Panc1 (cell line): ENCODE data around the gene TCHH. TPM values are rescaled to one million over a fixed set of nuclear protein-coding genes. Genes with fewer than 3 reads are reported as not detected.

ENCODE experiments used
- ATAC-seq: fragments of 200-7000 bp; cut with Tn5 transposase; 2 replicates; pipeline ENCODE4 v1.9.1; 2020; ENCODE audit warnings: mild to moderate bottlenecking, moderate library complexity
- BruUV-seq: library from RNA; stranded (reverse); fragments of 400-500 nt; replicated peaks from 2 replicates; lab custom pipeline; 2021; lab: Mats Ljungman, UMichigan
- CTCF ChIA-PET: fragments of 300-600 bp; sonication (Branson Sonifier 250); formaldehyde crosslinking; loops from one replicate; lab custom pipeline; 2022; ENCODE audit warnings: antibody characterized with exemption; lab: Charles Lee
- POLR2A ChIA-PET: fragments of 300-600 bp; sonication (Branson Sonifier 250); formaldehyde crosslinking; loops from one replicate; lab custom pipeline; 2022; ENCODE audit warnings: antibody characterized with exemption; lab: Charles Lee
- DNase-seq: peaks from one replicate; pipeline ENCODE4 v3.0.0-alpha.2; 2010; ENCODE audit warnings: low read depth, low spot score
- H3K27ac ChIP-seq: 2 replicates; pipeline ENCODE4 v1.5.1; 2011; ENCODE audit warnings: mild to moderate bottlenecking, low read length, inconsistent platforms
- H3K27me3 ChIP-seq: fragments of 200-500 bp; sonication (Bioruptor generic); 2 replicates; pipeline ENCODE4 v1.6.0; 2014; ENCODE audit warnings: low read length, inconsistent platforms; ENCODE audit not compliant: control insufficient read depth, insufficient read depth
- H3K36me3 ChIP-seq: fragments of 200-500 bp; sonication (Bioruptor generic); 2 replicates; pipeline ENCODE4 v1.5.1; 2014; ENCODE audit warnings: inconsistent platforms, mild to moderate bottlenecking, low read length, moderate library complexity; ENCODE audit not compliant: control insufficient read depth, insufficient read depth
- H3K4me1 ChIP-seq: 2 replicates; pipeline ENCODE4 v1.5.1; 2011; ENCODE audit warnings: inconsistent platforms, mild to moderate bottlenecking, low read length, moderate library complexity; ENCODE audit not compliant: control insufficient read depth, insufficient read depth
- H3K4me3 ChIP-seq, 2 experiments: 2 replicates each; pipeline ENCODE4 v1.5.1; 2011 to 2012; ENCODE audit warnings: low read depth in 2 of 2, low read length in 2 of 2, mild to moderate bottlenecking in 2 of 2, inconsistent platforms in 1 of 2, moderate library complexity in 1 of 2
- H3K9me3 ChIP-seq: fragments of 200-500 bp; sonication (Bioruptor generic); 2 replicates; pipeline ENCODE4 v1.5.1; 2014; ENCODE audit warnings: low read depth, mild to moderate bottlenecking, inconsistent platforms, low read length, moderate library complexity; ENCODE audit not compliant: control insufficient read depth, insufficient read depth
- POLR2AphosphoS5 ChIP-seq: IDR thresholded peaks from 2 replicates; pipeline ENCODE4 v1.6.1; 2012; ENCODE audit warnings: mild to moderate bottlenecking, low read depth, low read length, moderate library complexity
- REST ChIP-seq, 2 experiments: IDR thresholded peaks; 2 replicates each; pipeline ENCODE4 v1.6.1; 2011 to 2012; ENCODE audit warnings: low read depth in 2 of 2, control low read depth in 1 of 2, low read length in 1 of 2, mild to moderate bottlenecking in 1 of 2, moderate library complexity in 1 of 2; ENCODE audit not compliant: insufficient read depth in 1 of 2
- SIN3A ChIP-seq: IDR thresholded peaks from 2 replicates; pipeline ENCODE4 v1.6.1; 2012; ENCODE audit warnings: low read depth, mild to moderate bottlenecking, low read length, moderate library complexity, borderline replicate concordance; ENCODE audit not compliant: insufficient read depth
- TCF7L2 ChIP-seq: IDR thresholded peaks from 2 replicates; pipeline ENCODE4 v1.6.1; 2011; ENCODE audit warnings: mild to moderate bottlenecking, low read depth, low read length, inconsistent platforms
- in situ Hi-C: cut with HindIII; loops from 2 replicates; pipeline ENCODE4 v1.10.0; 2016; ENCODE audit warnings: low sequenced_read_pairs, low pct_unique_long_range_greater_than_20kb
- intact Hi-C: fragments of 100-400 bp; cut with micrococcal nuclease; formaldehyde crosslinking; loops from one replicate; pipeline ENCODE4 v1.10.0; 2022; ENCODE audit not compliant: unreplicated experiment
- total RNA-seq: library from RNA; stranded (reverse); gene quantifications from one replicate; pipeline ENCODE4 v1.2.1, GENCODE V29; 2021; ENCODE audit not compliant: unreplicated experiment
- TF ChIP-seq, protein P1 (sequence below): fragments of 450-650 bp; IDR thresholded peaks from 2 replicates; pipeline ENCODE4 v1.5.1; 2017; ENCODE audit warnings: mild to moderate bottlenecking

TCHH gene
- total RNA-seq, 1 experiment from 2014 or later: 0.28 TPM

DNA sequence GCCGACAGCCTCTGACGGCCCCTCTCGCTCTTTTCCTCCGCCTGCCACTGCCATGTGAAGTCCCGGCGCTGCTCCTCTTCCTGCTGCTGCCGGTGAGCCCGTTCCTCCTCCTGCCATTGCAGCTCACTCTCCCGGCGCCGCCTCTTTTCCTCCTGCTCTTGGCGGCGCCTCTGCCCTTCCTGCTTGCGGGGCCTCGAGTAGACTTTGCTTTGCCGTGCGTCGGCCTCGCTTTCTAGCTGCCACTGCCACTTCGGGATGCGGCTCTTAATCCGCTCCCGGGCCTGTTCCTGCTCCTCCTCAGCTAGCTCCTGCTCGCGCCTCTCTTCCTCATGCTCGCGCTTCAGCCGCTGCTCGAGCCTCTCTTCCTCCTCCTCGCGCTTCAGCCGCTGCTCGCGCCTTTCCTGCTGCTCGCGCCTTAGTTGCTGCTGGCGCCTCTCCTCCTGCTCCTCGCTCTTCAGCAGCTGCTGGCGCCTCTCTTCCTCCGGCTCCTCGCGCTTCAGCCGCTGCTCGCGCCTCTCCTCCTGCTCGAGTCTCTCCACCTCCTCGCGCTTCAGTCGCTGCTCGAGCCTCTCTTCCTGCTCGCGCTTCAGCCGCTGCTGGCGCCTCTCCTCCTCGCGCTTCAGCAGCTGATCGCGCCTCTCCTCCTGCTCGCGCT lies 4.3 kb downstream of the TCHH start:
- peaks cover 43% of the 10 kb centered on the region for H3K27me3 ChIP-seq
- in situ Hi-C loops: no loop called here
- H3K36me3 ChIP-seq: no peaks in the 10 kb centered on the region
- intact Hi-C loops: loop anchor here (5.0 kb wide), 1 partner anchor 59 kb away; no protein-coding TSS in a partner anchor
- TF ChIP-seq REST (IDR thresholded peaks at IDR 0.05; ENCODE audit: insufficient read depth in 1 of 2, low read depth in 2 of 2, low read length in 1 of 2): no peak
- no peak for TF ChIP-seq SIN3A
- TF ChIP-seq, protein P1, sequence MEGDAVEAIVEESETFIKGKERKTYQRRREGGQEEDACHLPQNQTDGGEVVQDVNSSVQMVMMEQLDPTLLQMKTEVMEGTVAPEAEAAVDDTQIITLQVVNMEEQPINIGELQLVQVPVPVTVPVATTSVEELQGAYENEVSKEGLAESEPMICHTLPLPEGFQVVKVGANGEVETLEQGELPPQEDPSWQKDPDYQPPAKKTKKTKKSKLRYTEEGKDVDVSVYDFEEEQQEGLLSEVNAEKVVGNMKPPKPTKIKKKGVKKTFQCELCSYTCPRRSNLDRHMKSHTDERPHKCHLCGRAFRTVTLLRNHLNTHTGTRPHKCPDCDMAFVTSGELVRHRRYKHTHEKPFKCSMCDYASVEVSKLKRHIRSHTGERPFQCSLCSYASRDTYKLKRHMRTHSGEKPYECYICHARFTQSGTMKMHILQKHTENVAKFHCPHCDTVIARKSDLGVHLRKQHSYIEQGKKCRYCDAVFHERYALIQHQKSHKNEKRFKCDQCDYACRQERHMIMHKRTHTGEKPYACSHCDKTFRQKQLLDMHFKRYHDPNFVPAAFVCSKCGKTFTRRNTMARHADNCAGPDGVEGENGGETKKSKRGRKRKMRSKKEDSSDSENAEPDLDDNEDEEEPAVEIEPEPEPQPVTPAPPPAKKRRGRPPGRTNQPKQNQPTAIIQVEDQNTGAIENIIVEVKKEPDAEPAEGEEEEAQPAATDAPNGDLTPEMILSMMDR: no peak
- no peak for TF ChIP-seq POLR2AphosphoS5
- no peak for TF ChIP-seq TCF7L2
- H3K4me1 ChIP-seq: peaks cover 5% of the 10 kb centered on the region; the same call in 1 of the 2 replicates
- CTCF ChIA-PET: no interaction called here
- H3K4me3 ChIP-seq: peak overlapping the region; percentile 53 to 78
- no peaks in the 10 kb centered on the region for H3K9me3 ChIP-seq
- H3K27ac ChIP-seq: peak overlapping the region; percentile 66
- POLR2A ChIA-PET: interaction anchor here (0.8 kb wide), 1 partner anchor 35 kb away, joined by 13 read pairs; no protein-coding TSS in a partner anchor
- DNase-seq (no peak), ATAC-seq (peak; percentile 83)
- no TSS peak for BruUV-seq

- Histone ChIP-seq H3K36me3 (no peaks in the 10 kb centered on the region), H3K4me3 (peak overlapping the region; percentile 53 to 78), H3K4me1 (peaks cover 5% of the 10 kb centered on the region; the same call in 1 of the 2 replicates), H3K27ac (peak overlapping the region; percentile 36; the same call in 1 of the 2 replicates), H3K27me3 (peaks cover 39% of the 10 kb centered on the region), H3K9me3 (no peaks in the 10 kb centered on the region)
- TF ChIP-seq, protein P1: no peak
- peak; percentile 85 for TF ChIP-seq TCF7L2
- no TSS peak for BruUV-seq
- CTCF ChIA-PET: no interaction called here
- POLR2A ChIA-PET: no interaction called here
- DNase-seq: no peak
- intact Hi-C loops: loop anchor here (5.0 kb wide), 1 partner anchor 58 kb away; no protein-coding TSS in a partner anchor
- in situ Hi-C loops: no loop called here
- ATAC-seq: peak; percentile 73
These were observed 4.8 kb downstream of the TCHH start for GRCh38 chr1:152110365-152110859.
